ENCODE results near the gene SCMH1.
"Not testable (repeated sequence)": the region's sequence is repeated elsewhere in the genome, so short reads cannot be mapped to it uniquely, and the experiment has no call there.

SCMH1 gene

GRCh38 chr1:41200728-41201127, 41.4 kb downstream of the SCMH1 start:
- DNase-seq, result no peak

- no peak for DNase-seq
Measured at GRCh38 chr1:41199375-41199774, 42.7 kb downstream of the SCMH1 start.

- DNase-seq, result no peak
Measured at GRCh38 chr1:41192456-41193178, 49.5 kb downstream of the SCMH1 start.

- no peak for DNase-seq
Measured at GRCh38 chr1:41184446-41184845, 57.7 kb downstream of the SCMH1 start.

- DNase-seq, result not testable (repeated sequence)
Measured at GRCh38 chr1:41178230-41178629, 63.9 kb downstream of the SCMH1 start.

- no peak for DNase-seq
Measured at GRCh38 chr1:41175546-41175945, 66.6 kb downstream of the SCMH1 start.

GRCh38 chr1:41174170-41174569, 67.9 kb downstream of the SCMH1 start:
- DNase-seq, result no peak

GRCh38 chr1:41173651-41174050, 68.5 kb downstream of the SCMH1 start:
- no peak for DNase-seq

GRCh38 chr1:41171266-41171874, 70.7 kb downstream of the SCMH1 start:
- no peak for DNase-seq

GRCh38 chr1:41169799-41170180, 72.3 kb downstream of the SCMH1 start:
- no peak for DNase-seq

GRCh38 chr1:41169066-41169798, 72.9 kb downstream of the SCMH1 start:
- no peak for DNase-seq

- DNase-seq, result no peak
Measured at GRCh38 chr1:41167667-41168066, 74.4 kb downstream of the SCMH1 start.

GRCh38 chr1:41164727-41165126, 77.4 kb downstream of the SCMH1 start:
- no peak for DNase-seq

GRCh38 chr1:41162441-41162840, 79.7 kb downstream of the SCMH1 start:
- no peak for DNase-seq

GRCh38 chr1:41161846-41162245, 80.3 kb downstream of the SCMH1 start:
- DNase-seq, result no peak

GRCh38 chr1:41160498-41161110, 81.5 kb downstream of the SCMH1 start:
- DNase-seq, result no peak

- no peak for DNase-seq
Measured at GRCh38 chr1:41158966-41159365, 83.1 kb downstream of the SCMH1 start.

- DNase-seq, result no peak
Measured at GRCh38 chr1:41158147-41158875, 83.8 kb downstream of the SCMH1 start.

GRCh38 chr1:41155105-41155504, 87.0 kb downstream of the SCMH1 start:
- no peak for DNase-seq

- DNase-seq, result no peak
Measured at GRCh38 chr1:41153750-41154274, 88.3 kb downstream of the SCMH1 start.

- DNase-seq, result no peak
Measured at GRCh38 chr1:41152622-41153044, 89.5 kb downstream of the SCMH1 start.

- DNase-seq, result no peak
Measured at GRCh38 chr1:41151846-41152245, 90.3 kb downstream of the SCMH1 start.

- DNase-seq, result no peak
Measured at GRCh38 chr1:41149570-41149969, 92.5 kb downstream of the SCMH1 start.
